HG02938 (cell line): ENCODE measurements around the gene NEDD4L.

Source experiments
- ATAC-seq: cut with Tn5 transposase; IDR thresholded peaks from one replicate; pipeline ENCODE4 v1.9.1; 2021; ENCODE audit warnings: mild to moderate bottlenecking, moderate library complexity; ENCODE audit not compliant: unreplicated experiment

The NEDD4L gene

DNA sequence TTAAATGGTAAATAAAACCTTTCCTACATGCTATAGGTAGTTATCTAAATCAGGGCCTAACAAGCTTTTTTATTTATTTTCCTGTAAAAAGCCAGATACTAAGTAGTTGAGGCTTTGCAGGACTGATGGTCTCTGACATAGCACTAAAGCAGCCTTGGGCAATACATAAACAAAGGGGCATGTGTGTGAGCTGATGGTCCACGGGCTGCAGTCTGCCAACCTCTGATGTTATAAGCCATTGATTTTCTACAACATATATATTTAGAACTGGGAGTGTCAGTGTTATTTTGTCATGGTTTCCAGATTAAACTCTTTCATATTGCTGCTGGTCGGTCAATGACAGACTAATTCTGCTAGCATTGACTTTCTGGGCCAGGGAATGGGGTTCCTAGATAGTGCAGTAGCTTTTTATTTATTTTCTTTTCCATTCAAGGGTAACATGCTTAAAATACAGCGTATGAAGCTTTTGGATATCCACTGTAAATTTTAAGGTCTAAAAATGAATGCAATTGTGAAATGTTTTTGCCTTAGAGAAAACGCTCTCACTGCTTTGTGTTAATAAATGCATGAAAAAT, 134.0 kb downstream of the NEDD4L start:
- ATAC-seq, result no peak

DNA sequence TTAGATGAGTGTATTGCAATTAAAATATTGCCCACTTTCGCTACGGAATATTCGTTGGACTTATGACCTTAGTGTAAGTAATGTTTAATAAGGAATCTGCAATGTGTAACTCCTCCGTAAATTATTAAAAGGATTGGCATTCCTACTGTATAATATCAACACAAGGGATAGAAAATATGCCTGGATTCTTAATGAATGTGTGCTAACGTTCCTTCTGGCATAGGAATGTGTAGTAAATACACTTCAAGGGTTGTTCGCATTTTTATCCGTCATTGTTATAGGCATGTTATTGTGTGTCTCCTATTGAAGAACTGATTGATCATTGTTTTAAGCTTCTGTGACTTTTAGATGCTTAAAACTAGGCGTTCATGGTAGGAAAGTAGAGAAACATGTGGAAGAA, 134.5 kb downstream of the NEDD4L start:
- no peak for ATAC-seq

DNA sequence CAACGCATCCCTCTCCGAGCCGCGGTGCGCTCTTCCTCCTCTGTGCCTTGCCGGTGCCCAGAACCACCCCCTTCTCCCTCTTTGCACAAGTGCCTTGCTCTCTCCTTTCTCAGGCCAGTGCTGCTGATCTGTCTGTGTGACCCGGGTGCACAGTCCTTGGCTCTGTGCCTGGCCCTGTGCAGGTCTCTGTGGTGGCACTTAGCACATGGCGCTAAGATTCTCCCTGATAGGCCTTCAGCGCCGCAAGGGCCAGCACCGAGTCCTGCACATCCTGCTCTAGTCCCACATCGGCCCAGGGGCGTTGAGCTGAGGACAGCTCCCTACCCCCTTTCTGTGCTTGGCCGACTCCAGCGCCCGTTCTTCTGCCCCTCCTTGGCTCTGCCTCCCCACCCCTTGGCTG, 136.1 kb downstream of the NEDD4L start:
- ATAC-seq, result no peak

DNA sequence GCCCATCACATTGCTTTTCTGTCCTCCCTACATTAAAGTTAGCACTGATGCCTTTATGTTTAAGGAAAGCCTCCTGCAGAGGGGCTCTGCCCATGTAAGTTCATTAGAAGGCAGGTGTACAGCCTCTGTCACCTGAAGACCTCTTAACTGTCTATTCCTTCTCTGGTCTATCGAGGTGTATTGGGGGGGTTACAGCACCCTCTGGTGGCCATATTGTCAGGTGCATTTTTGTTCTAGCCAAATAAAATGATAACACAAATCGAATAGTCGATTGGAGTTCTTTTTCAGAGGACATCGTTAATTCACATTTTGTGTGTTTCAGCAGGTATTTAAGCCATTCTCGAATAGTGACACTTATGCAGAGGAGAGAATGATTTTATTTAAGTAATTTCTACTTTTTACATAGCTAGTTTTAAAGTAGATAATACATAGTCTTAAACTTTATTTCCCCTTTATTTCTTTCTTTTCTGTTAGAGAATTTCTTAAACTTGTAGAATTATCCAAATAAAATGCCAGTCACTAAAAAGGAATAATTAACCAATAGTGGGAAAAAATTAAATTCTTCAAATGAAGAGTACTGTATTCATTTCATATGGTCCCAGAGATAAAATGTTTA, 136.8 kb downstream of the NEDD4L start:
- no peak for ATAC-seq

DNA sequence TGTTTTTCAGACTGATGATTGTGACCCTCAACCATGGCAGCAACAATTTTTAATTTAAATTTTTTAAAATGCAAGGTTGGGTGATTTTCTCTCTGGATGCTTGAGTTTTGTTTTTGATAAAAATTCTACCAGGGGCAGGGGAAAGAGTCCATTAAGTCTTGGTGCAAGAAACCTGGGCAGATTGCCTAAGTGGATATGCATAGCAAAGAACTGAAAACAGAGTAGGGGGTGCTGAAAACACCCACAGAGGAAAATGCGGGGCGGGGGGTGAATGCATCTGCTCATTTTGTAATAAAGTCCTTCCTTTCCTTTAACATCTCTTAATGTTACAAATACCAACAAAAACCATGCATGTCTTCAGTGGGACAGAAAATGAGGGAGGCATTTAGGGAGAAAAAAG, 138.0 kb downstream of the NEDD4L start:
- ATAC-seq, result no peak

DNA sequence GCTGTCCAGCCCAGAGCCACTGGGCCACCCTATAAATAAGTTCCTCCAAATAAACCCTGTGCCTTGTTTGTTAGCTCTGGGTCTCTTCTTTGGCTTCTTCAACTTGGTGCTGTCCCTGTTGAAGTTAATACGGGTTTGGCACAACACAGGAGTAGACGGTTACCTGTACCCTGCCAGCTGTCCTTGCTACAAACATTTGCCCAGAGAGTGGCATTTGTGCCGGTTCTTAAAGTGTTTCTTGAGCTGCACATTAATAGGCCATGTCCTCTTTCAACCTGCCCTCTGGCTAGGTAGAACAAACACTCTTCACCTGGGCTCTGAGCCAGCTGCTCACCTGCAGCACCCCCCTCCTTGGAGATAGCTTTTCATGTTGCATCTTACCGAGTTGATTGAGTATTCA, 139.2 kb downstream of the NEDD4L start:
- ATAC-seq, result no peak

DNA sequence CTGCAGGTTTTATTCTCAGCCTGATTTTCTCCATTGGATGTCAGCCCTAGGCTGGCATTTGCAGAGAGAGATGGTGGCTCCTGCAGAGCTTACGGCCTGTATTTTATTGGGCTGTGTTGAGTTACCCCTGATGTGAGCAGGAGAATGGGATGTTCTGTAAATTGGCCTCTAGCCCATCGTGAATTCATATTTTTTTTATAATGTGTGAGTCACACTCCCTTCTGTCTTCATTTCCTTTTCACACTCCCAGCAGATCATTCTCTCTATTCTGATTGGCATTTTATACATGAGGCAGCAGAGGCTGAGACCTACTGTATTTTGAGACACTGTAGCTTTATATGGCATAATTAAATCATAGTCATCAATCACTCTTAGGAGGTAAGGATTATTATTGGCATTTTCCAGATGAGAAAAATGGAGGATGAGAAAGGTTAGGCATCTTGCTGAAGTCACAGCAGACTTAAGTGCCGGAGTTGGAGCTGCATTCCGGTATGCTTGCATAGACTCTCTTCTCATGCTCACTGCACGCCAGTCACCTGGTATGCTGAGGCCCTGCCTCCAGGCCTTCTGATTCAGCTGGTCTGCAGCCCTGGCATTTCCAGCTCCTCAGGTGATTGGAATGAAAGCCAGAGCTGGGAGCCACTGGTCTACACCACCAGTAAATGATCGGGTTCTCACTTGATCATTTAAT, 142.4 kb downstream of the NEDD4L start:
- no peak for ATAC-seq

DNA sequence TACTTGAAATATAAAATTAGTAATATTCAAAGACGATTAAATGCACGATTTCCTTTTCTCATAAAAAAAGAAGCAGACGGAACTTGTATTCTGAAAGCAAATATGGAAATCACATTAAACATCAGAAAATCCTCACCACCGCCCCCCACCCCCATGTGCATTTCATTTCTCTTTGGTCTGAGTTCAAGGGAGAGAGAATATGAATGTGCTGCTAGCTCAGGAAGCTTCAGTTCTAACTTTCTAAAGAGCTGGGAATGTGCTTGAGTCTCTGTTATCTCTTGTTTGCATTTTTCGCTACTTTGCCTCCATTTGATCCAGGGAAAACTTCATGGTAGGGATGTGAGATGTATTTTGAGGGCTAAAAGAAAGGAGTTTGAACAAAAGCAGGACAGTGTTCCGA, 143.6 kb downstream of the NEDD4L start:
- ATAC-seq, result no peak

DNA sequence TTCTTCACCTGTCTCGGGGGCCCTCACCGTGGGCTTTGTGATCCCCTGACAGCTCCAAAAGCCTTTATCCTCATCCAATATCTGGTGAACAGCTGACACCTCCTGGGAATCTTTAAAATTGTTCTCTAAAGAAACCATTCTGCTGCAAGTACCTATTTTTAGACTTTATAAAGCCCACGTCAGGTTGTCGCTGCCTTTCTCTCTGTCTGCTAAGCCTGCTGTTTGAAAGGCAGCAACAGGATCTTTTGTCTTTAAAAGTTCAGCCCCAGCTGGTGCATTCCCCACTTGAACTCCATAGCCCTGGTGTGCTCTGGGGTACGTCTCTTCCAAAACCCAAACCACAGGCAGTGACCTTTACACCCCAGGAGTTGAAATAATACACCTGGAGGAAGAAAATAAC, 145.0 kb downstream of the NEDD4L start:
- no peak for ATAC-seq

DNA sequence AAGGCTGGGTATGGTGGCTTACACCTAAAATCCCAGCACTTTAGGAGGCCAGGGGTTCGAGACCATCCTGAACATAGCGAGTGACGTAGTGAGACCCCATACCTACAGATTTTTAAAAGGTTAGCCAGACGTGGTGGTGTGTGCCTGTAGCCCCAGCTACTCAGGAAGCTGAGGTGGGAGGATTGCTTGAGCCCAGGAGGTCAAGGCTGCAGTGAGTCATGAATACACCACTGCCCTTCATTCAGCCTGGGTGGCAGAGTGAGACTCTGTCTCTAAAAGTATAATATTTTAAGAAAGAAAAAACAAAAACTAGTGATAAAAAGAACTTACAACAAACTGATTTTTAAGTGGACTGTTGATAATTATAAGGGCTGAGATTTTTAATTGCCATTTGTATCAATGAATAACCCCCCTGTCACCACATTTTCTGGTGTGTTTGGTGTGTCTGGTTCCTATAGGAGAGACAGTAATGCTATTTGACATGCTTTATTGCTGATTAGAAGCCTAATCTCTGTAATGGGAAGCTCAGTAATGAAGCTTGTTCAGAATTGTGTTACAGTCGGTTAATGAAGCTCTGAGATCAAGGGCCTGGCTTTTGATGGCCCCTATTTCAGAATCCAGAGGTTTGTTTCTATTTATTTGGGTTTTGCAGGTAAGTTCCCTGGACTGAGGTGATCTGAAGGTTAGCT, 147.0 kb downstream of the NEDD4L start:
- ATAC-seq, result no peak

DNA sequence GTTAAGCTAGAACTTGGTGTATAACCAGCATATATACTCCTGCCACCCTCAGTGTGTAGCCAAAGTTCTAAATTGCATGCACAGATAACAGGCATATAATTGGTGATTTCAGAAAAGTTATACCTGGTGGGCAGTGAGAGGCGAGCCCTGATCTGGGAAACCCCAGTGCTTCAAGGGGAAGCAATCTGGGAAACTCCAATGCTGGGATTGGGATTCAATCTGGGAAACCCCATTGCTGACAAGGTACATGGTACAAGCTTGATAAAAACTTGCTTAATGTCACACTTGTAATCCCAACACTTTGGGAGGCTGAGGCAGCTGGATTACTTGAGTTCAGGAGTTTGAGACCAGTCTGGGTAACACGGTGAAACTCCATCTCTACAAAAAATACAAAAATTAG, 147.6 kb downstream of the NEDD4L start:
- ATAC-seq, result no peak

DNA sequence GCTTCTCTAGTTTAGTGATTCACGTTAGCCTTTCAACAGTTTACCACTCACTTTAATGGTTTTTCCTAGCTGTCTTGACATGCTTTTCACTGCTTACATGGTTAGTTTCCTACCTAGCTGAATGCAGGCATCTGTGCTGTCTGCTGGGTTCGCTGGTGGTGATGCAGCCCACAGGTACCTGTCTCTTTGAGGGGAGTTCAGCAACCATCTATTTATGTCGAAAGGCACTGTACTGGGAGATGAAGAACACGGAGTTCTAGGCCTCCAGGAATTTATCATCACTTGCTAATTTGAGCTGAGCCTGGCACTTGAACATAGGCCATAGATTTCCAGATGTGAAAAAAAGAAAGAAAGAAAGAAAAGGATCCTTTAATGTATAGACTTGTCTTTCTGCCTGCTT, 148.5 kb downstream of the NEDD4L start:
- no peak for ATAC-seq

DNA sequence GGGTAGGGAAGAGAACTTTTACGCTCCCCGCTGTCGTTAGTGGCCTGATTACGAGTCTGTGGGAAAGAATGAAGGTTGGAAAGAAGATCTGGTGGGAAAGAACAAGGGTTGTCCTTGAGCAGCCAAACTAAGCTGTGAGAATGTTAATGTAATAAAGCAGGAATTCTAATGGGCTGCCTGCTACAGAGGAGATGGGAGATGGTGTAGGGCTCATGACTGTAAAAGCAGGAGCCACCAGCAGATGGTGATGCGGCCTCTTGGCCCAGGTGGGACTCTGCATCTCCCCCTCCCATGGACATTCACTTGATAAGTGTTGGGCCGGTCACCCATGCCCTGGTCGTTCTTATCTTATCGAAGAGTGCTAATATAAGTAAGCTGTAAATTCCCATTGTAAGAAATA, 150.0 kb downstream of the NEDD4L start:
- no peak for ATAC-seq

DNA sequence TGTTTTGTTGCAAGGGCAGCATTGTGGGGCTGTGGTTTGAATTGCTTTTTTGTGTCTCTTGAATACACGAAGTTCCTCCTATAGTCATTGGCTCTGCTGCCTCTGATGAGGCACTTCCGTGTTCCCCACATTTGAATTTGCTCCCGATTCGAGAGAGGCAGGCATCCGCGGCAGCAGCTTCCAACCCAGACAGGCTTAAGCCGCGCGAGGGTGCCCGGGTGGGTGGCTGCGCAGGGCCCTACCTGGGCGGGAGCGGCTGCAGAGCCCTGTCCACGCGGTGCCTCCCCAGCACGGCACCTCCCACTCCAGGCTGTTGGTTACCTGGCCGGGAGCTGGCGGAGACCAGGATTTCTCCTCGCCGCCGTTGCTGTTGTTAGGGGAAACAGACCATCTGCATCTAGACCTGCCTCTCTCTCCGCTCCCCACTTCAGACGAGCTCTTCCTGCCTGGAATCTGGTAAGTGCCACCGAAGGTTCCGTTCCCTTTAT, 151.3 kb downstream of the NEDD4L start:
- ATAC-seq, result no peak

DNA sequence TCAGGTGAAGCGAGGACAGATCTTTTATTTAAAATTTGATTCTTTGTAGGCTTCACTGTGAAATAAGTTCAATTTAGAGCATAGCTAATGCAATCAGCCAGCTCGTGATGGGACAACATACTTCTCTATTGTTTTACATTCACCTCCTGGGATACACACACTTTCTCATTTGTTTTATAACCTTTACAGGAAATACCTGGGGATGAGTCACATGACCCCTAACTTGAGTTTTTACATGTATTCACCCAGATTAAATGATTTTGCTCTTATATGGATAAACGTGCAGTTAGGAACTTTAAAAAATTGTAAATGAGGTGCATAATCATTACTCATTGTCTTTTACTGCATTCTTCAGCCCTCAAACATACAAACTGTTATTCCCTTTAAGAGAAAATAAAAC, 152.1 kb downstream of the NEDD4L start:
- ATAC-seq, result no peak

DNA sequence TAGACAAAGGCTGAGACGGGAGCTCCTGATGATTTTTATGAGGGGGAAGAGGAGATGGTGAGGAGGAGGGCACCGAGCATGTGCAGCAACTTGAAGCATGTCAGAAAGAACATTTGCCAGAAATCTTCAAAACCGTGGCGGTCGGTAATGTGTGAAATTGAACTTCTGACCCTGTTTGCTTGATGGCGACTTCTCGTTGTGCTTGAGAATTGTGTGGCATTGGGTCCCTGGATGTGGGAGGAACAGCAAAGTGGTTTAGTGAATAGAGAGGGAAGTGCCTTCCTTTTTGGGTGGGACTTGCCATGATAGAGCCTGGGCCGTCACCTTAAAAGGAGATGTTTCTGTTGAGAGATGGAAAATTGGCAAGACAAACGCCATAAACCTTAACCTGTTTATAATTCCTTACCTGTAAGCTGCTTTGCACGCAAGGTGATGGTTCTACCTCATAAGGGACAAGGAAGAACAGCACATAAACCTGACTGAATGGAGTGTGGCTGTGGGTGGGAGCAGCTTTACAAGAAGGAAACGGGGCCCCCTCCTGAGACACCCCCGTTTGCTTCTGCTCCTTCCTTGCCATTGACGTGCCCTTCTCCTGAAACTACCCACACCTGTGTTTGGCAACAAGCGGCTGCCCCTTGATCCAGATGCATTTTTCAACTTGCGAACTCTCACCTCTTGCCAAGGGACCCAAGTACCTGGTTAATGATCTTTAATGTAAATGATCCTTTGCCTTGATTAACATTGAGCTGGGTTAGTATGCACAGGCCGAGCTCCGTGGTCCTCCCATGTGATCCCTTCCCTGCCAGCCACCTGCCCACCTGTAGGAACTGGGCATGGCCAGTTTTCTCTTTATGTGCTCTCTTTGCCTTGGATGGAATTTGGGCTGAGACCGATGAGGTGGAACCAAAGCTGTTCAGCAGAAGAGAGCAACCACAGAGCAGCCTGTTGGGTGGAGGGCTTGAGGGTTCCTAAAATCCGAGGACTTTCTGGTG, 153.2 kb downstream of the NEDD4L start:
- no peak for ATAC-seq

DNA sequence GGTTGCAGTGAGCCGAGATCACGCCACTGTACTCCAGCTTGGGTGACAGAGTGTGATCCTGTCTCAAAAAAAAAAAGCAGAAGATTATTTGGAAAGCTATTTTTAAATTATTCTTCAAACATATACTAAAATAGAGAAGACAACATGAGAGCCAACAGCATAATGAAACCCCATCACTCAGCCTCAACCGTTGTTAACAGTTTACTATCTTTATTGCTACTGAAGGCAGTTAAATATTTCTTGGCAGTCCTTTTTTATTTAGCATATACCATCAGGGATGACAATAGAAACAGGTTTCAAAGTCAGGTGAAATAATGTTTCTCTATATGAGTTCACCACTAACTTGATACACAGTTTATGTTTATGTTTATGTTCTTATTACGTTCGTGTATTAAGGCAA, 157.2 kb downstream of the NEDD4L start:
- ATAC-seq, result no peak

DNA sequence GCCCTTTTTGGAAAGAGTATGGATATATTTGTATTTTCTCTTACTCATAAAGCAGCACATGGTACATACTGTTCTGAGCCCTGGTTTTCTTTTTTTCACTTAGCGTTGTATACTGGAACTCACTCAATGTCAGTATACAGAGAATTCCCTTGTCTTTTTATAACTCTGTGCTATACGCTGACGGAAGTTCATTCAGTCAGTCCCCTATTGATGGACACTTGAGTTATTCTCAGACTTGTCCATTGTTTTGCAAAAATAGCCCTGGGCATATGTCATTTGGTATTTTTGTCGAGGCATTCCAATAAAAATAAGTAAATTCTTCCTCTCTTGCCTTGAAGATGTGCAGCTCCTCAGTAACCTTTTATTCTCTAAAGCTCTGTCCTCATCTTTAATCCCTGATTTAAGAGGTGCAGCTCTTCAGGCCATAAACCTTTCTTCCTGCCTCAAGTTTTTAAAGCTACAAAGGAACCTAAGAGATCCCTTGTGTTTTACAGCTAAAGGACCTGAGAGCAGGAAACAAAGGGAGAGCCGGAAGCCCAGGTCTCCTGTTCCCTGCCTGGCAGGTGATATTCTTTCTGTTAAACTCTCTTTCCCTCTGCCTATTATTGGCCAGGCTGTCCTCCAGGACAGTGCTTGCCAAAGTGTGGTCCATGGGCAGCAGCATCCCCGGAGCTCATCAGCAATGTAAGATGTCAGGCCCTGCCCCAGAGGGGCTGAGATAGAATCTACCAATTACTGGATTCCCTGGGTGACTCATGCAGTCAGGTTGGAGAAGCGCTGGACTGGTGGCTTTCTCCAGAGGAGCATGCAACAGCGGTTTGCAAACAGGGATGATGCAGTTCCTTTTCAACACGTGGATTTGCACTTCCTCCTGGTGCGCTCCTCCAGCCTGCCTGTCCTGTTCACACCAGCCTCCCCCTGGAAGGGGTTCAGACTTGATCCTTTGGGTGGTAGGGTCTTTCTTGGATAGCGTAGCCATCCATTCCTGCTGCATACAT, 158.0 kb downstream of the NEDD4L start:
- no peak for ATAC-seq

DNA sequence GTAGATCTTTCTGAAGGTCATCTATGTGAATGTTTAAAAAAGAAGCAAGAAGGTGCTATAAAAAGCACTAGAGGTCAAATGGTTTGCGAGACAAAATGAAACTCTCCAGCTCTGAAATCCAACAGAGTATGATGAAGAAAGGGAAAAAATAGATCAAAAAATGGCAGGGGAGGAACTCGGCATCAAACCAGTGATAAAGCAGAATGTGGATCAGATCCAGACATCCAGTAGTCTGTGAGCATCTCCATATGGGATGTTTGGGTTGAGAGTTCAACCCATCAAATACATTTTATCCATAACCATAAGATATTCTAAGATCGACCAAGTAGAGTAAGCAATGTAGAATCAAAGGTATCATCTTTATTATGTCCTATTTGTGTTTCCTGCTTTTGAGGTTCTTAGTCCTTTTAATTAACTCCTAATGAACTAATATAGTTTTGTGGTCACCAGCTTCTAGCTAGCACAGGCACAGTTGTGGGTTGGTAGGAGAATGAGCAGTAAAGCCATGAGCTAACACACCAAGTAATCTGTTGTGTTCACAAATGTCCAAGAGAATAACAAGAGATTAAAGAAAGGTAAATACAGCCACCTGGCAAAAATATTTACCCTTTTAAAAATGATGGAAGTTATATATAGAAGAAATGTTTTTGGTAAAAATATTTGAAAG, 160.9 kb downstream of the NEDD4L start:
- no peak for ATAC-seq
